Measurements from ENCODE around the gene CMSS1.

CMSS1 gene

GRCh38 chr3:100205171-100205570 is 387.5 kb downstream of the CMSS1 start:
- Histone ChIP-seq H3K9ac (ENCODE audit: low read length) (no peak overlapping the region), H2BK5ac (ENCODE audit: low read depth, low read length, poor library complexity) (no peak overlapping the region), H2BK120ac (ENCODE audit: insufficient read depth, low read length, poor library complexity) (no peak overlapping the region), H3K18ac (ENCODE audit: low read length) (no peak overlapping the region), H4K91ac (ENCODE audit: low read depth, low read length) (no peak overlapping the region), H3K27ac (ENCODE audit: low read depth, low read length) (no peak overlapping the region), H2BK12ac (ENCODE audit: low read length) (no peak overlapping the region), H3K36me3 (ENCODE audit: control insufficient read depth in 1 of 2, insufficient read depth in 2 of 2, low read length in 2 of 2) (no peaks in the 10 kb centered on the region), H3K4ac (ENCODE audit: low read depth, low read length) (no peak overlapping the region), H2AFZ (ENCODE audit: insufficient read depth, low read length, poor library complexity) (no peak overlapping the region), H3K4me1 (ENCODE audit: control insufficient read depth in 1 of 2, insufficient read depth in 2 of 2, low read length in 2 of 2) (no peaks in the 10 kb centered on the region), H3K4me2 (ENCODE audit: low read length) (no peak overlapping the region), H3K9me3 (ENCODE audit: insufficient read depth, low read depth, low read length) (no peaks in the 10 kb centered on the region), H3K4me3 (ENCODE audit: low read depth, low read length) (no peak overlapping the region), H3K79me2 (ENCODE audit: control insufficient read depth, insufficient read depth, low read length, poor library complexity) (no peaks in the 10 kb centered on the region), H3K27me3 (ENCODE audit: insufficient read depth, low read length) (no peaks in the 10 kb centered on the region), H4K12ac (ENCODE audit: low read depth, low read length) (no peak overlapping the region), H3K14ac (ENCODE audit: low read length) (no peak overlapping the region), H2AK5ac (ENCODE audit: low read length) (no peak overlapping the region), H3K79me1 (ENCODE audit: low read length) (no peaks in the 10 kb centered on the region), H4K8ac (ENCODE audit: low read depth, low read length) (no peak overlapping the region), H3K23ac (ENCODE audit: low read length) (no peak overlapping the region)
- DNase-seq, result no peak
- WGBS (ENCODE audit: extremely low coverage, insufficient coverage, insufficient read length), result no CpG with 5 or more reads among the region's 2 CpGs

GRCh38 chr3:100206687-100207086 is 389.0 kb downstream of the CMSS1 start:
- H3K23ac ChIP-seq (ENCODE audit: low read length), result no peak overlapping the region
- no peak overlapping the region for H3K4me2 ChIP-seq (ENCODE audit: low read length)
- no peak overlapping the region for H3K18ac ChIP-seq (ENCODE audit: low read length)
- no peak overlapping the region for H4K8ac ChIP-seq (ENCODE audit: low read depth, low read length)
- H3K4me3 ChIP-seq (ENCODE audit: low read depth, low read length), result no peak overlapping the region
- no peak overlapping the region for H3K27ac ChIP-seq (ENCODE audit: low read depth, low read length)
- no CpG with 5 or more reads among the region's 1 CpG for WGBS (ENCODE audit: extremely low coverage, insufficient coverage, insufficient read length)
- no peak overlapping the region for H2AFZ ChIP-seq (ENCODE audit: insufficient read depth, low read length, poor library complexity)
- no peaks in the 10 kb centered on the region for H3K79me2 ChIP-seq (ENCODE audit: control insufficient read depth, insufficient read depth, low read length, poor library complexity)
- H3K79me1 ChIP-seq (ENCODE audit: low read length), result no peaks in the 10 kb centered on the region
- H2BK5ac ChIP-seq (ENCODE audit: low read depth, low read length, poor library complexity), result no peak overlapping the region
- no peak overlapping the region for H3K9ac ChIP-seq (ENCODE audit: low read length)
- no peak overlapping the region for H2BK120ac ChIP-seq (ENCODE audit: insufficient read depth, low read length, poor library complexity)
- H4K12ac ChIP-seq (ENCODE audit: low read depth, low read length), result no peak overlapping the region
- no peak overlapping the region for H3K4ac ChIP-seq (ENCODE audit: low read depth, low read length)
- no peak overlapping the region for H2BK12ac ChIP-seq (ENCODE audit: low read length)
- no peak for DNase-seq
- H2AK5ac ChIP-seq (ENCODE audit: low read length), result no peak overlapping the region
- H3K36me3 ChIP-seq (ENCODE audit: control insufficient read depth in 1 of 2, insufficient read depth in 2 of 2, low read length in 2 of 2), result no peaks in the 10 kb centered on the region
- no peak overlapping the region for H4K91ac ChIP-seq (ENCODE audit: low read depth, low read length)
- no peaks in the 10 kb centered on the region for H3K4me1 ChIP-seq (ENCODE audit: control insufficient read depth in 1 of 2, insufficient read depth in 2 of 2, low read length in 2 of 2)
- H3K27me3 ChIP-seq (ENCODE audit: insufficient read depth, low read length), result no peaks in the 10 kb centered on the region
- H3K14ac ChIP-seq (ENCODE audit: low read length), result no peak overlapping the region
- H3K9me3 ChIP-seq (ENCODE audit: insufficient read depth, low read depth, low read length), result no peaks in the 10 kb centered on the region

GRCh38 chr3:100207886-100208285 is 390.2 kb downstream of the CMSS1 start:
- no peak overlapping the region for H3K4ac ChIP-seq (ENCODE audit: low read depth, low read length)
- H3K9me3 ChIP-seq (ENCODE audit: insufficient read depth, low read depth, low read length), result no peaks in the 10 kb centered on the region
- DNase-seq, result no peak
- H3K4me1 ChIP-seq (ENCODE audit: control insufficient read depth in 1 of 2, insufficient read depth in 2 of 2, low read length in 2 of 2), result no peaks in the 10 kb centered on the region
- no peaks in the 10 kb centered on the region for H3K79me2 ChIP-seq (ENCODE audit: control insufficient read depth, insufficient read depth, low read length, poor library complexity)
- no peak overlapping the region for H2BK5ac ChIP-seq (ENCODE audit: low read depth, low read length, poor library complexity)
- H2AK5ac ChIP-seq (ENCODE audit: low read length), result no peak overlapping the region
- H3K4me3 ChIP-seq (ENCODE audit: low read depth, low read length), result no peak overlapping the region
- H4K8ac ChIP-seq (ENCODE audit: low read depth, low read length), result no peak overlapping the region
- no peak overlapping the region for H3K14ac ChIP-seq (ENCODE audit: low read length)
- no peak overlapping the region for H2AFZ ChIP-seq (ENCODE audit: insufficient read depth, low read length, poor library complexity)
- no peak overlapping the region for H2BK120ac ChIP-seq (ENCODE audit: insufficient read depth, low read length, poor library complexity)
- H3K27ac ChIP-seq (ENCODE audit: low read depth, low read length), result no peak overlapping the region
- no peaks in the 10 kb centered on the region for H3K79me1 ChIP-seq (ENCODE audit: low read length)
- H3K23ac ChIP-seq (ENCODE audit: low read length), result no peak overlapping the region
- no peak overlapping the region for H3K18ac ChIP-seq (ENCODE audit: low read length)
- H2BK12ac ChIP-seq (ENCODE audit: low read length), result no peak overlapping the region
- no peak overlapping the region for H3K4me2 ChIP-seq (ENCODE audit: low read length)
- H3K27me3 ChIP-seq (ENCODE audit: insufficient read depth, low read length), result no peaks in the 10 kb centered on the region
- no CpG with 5 or more reads among the region's 3 CpGs for WGBS (ENCODE audit: extremely low coverage, insufficient coverage, insufficient read length)
- no peak overlapping the region for H4K12ac ChIP-seq (ENCODE audit: low read depth, low read length)
- H3K9ac ChIP-seq (ENCODE audit: low read length), result no peak overlapping the region
- no peaks in the 10 kb centered on the region for H3K36me3 ChIP-seq (ENCODE audit: control insufficient read depth in 1 of 2, insufficient read depth in 2 of 2, low read length in 2 of 2)
- no peak overlapping the region for H4K91ac ChIP-seq (ENCODE audit: low read depth, low read length)

- H2BK12ac ChIP-seq (ENCODE audit: low read length), result no peak overlapping the region
- H4K12ac ChIP-seq (ENCODE audit: low read depth, low read length), result no peak overlapping the region
- no peak overlapping the region for H3K4ac ChIP-seq (ENCODE audit: low read depth, low read length)
- no peak overlapping the region for H3K27ac ChIP-seq (ENCODE audit: low read depth, low read length)
- no peaks in the 10 kb centered on the region for H3K4me1 ChIP-seq (ENCODE audit: control insufficient read depth in 1 of 2, insufficient read depth in 2 of 2, low read length in 2 of 2)
- H2BK120ac ChIP-seq (ENCODE audit: insufficient read depth, low read length, poor library complexity), result no peak overlapping the region
- no peak overlapping the region for H4K91ac ChIP-seq (ENCODE audit: low read depth, low read length)
- no peaks in the 10 kb centered on the region for H3K79me1 ChIP-seq (ENCODE audit: low read length)
- no CpG with 5 or more reads among the region's 2 CpGs for WGBS (ENCODE audit: extremely low coverage, insufficient coverage, insufficient read length)
- H2BK5ac ChIP-seq (ENCODE audit: low read depth, low read length, poor library complexity), result no peak overlapping the region
- H3K79me2 ChIP-seq (ENCODE audit: control insufficient read depth, insufficient read depth, low read length, poor library complexity), result no peaks in the 10 kb centered on the region
- H3K23ac ChIP-seq (ENCODE audit: low read length), result no peak overlapping the region
- no peak overlapping the region for H4K8ac ChIP-seq (ENCODE audit: low read depth, low read length)
- no peak overlapping the region for H3K9ac ChIP-seq (ENCODE audit: low read length)
- H2AFZ ChIP-seq (ENCODE audit: insufficient read depth, low read length, poor library complexity), result no peak overlapping the region
- DNase-seq, result no peak
- no peak overlapping the region for H3K4me2 ChIP-seq (ENCODE audit: low read length)
- H3K9me3 ChIP-seq (ENCODE audit: insufficient read depth, low read depth, low read length), result no peaks in the 10 kb centered on the region
- no peak overlapping the region for H3K14ac ChIP-seq (ENCODE audit: low read length)
- no peak overlapping the region for H3K4me3 ChIP-seq (ENCODE audit: low read depth, low read length)
- no peak overlapping the region for H2AK5ac ChIP-seq (ENCODE audit: low read length)
- H3K36me3 ChIP-seq (ENCODE audit: control insufficient read depth in 1 of 2, insufficient read depth in 2 of 2, low read length in 2 of 2), result no peaks in the 10 kb centered on the region
- no peak overlapping the region for H3K18ac ChIP-seq (ENCODE audit: low read length)
- no peaks in the 10 kb centered on the region for H3K27me3 ChIP-seq (ENCODE audit: insufficient read depth, low read length)
Observed at GRCh38 chr3:100209169-100209568, 391.5 kb downstream of the CMSS1 start.
